NB4 (cell line): ENCODE measurements around the gene ACP5.

ENCODE experiments used
- DNase-seq: peaks from one replicate; pipeline ENCODE4 v3.0.0; 2010; ENCODE audit warnings: low read depth
- H3K4me3 ChIP-seq: one replicate; pipeline ENCODE4 v1.5.1; 2011; ENCODE audit warnings: mild to moderate bottlenecking, low read depth, low read length, moderate library complexity
- CTCF ChIP-seq: IDR thresholded peaks from one replicate; pipeline ENCODE4 v1.5.1; 2012; ENCODE audit warnings: low read depth, low read length
- MYC ChIP-seq: IDR thresholded peaks from 2 replicates; pipeline ENCODE4 v1.6.1; 2011; ENCODE audit warnings: low read depth, low read length
- POLR2A ChIP-seq: IDR thresholded peaks from 2 replicates; pipeline ENCODE4 v1.6.1; 2011; ENCODE audit warnings: mild to moderate bottlenecking; ENCODE audit not compliant: insufficient read length; ENCODE audit errors: extremely low read depth
- TF ChIP-seq, protein P1 (sequence below): IDR thresholded peaks from 2 replicates; pipeline ENCODE4 v1.6.1; 2011; ENCODE audit warnings: low read depth, low read length

ACP5 gene

GRCh38 chr19:11556634-11557420, 20.6 kb downstream of the ACP5 start:
- DNase-seq: no peak
- no peak for TF ChIP-seq MYC
- TF ChIP-seq POLR2A: no peak
- no peak for TF ChIP-seq CTCF
- TF ChIP-seq, protein P1, sequence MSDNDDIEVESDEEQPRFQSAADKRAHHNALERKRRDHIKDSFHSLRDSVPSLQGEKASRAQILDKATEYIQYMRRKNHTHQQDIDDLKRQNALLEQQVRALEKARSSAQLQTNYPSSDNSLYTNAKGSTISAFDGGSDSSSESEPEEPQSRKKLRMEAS: no peak
- H3K4me3 ChIP-seq: no peak overlapping the region

DNA sequence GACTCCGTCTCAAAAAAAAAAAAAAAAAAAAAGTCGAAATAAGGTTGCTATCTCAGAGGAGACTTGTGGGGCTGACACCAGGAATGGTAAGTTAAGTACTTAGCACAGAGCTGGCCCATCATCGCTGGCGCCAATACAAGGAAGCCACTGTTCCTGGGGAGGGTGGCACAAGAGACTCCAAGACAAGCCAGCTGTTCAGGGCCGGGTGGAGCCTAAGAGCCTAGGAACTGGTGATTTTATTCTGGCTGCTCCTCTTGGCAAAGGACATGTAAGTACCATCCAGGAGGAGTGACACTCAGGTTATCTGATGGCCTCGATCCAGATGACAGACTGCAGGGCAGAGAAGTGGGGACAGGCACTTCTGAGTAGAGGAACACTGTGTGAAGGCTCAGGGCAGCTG, 22.2 kb downstream of the ACP5 start:
- no peak overlapping the region for H3K4me3 ChIP-seq
- TF ChIP-seq CTCF: no peak
- TF ChIP-seq POLR2A: no peak
- TF ChIP-seq, protein P1: no peak
- no peak for TF ChIP-seq MYC
- DNase-seq: no peak

DNA sequence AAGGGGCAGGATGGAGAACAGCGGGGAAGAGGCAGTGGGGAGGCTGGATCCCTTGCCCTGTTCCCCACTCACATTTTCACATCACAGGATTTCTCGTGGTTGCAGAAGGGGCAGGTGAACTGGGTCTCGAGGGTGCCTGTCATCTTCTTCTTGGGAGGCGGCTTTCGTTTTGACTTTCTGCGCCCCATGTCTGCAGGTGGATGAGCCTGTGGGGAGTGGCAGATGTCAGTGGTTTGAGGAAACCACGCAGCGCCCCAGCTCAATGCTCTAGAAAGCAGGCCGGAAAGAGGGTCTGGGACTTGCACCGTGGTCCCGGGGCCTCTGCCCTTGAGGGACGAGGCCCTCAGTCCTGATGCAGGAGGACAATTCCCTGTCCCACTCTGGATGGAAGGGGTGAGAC, 23.3 kb downstream of the ACP5 start:
- TF ChIP-seq CTCF (no peak), MYC (no peak), POLR2A (no peak)
- TF ChIP-seq, protein P1: no peak
- H3K4me3 ChIP-seq: no peak overlapping the region
- DNase-seq: no peak

GRCh38 chr19:11552666-11553372, 24.6 kb downstream of the ACP5 start:
- no peak for DNase-seq

More at GRCh38 chr19:11552666-11553372, 24.6 kb downstream of the ACP5 start:
- TF ChIP-seq MYC (no peak), CTCF (no peak), POLR2A (no peak)
- TF ChIP-seq, protein P1: no peak
- no peak overlapping the region for H3K4me3 ChIP-seq
